Muscle of arm (tissue), 12 donors: ENCODE results near the gene LEAP2. TPM values are rescaled to one million over a fixed set of nuclear protein-coding genes. Genes with fewer than 3 reads are reported as not detected.
"Not testable (repeated sequence)": the region's sequence is repeated elsewhere in the genome, so short reads cannot be mapped to it uniquely, and the experiment has no call there.

Source experiments
- DNase-seq: peaks from one replicate; pipeline ENCODE4 v3.0.0-alpha.2; 2013
- polyA plus RNA-seq, 12 donors: library from polyadenylated mRNA; unstranded; fragments of 120-200 nt; gene quantifications; one replicate each; pipeline ENCODE4 v1.2.1, GENCODE V29; 2013; ENCODE audit not compliant: insufficient read length in 12 of 12

The LEAP2 gene
- polyA plus RNA-seq, 12 donors, result 0.92 to 4.0 (median 2.3) TPM; not detected in 2

DNA sequence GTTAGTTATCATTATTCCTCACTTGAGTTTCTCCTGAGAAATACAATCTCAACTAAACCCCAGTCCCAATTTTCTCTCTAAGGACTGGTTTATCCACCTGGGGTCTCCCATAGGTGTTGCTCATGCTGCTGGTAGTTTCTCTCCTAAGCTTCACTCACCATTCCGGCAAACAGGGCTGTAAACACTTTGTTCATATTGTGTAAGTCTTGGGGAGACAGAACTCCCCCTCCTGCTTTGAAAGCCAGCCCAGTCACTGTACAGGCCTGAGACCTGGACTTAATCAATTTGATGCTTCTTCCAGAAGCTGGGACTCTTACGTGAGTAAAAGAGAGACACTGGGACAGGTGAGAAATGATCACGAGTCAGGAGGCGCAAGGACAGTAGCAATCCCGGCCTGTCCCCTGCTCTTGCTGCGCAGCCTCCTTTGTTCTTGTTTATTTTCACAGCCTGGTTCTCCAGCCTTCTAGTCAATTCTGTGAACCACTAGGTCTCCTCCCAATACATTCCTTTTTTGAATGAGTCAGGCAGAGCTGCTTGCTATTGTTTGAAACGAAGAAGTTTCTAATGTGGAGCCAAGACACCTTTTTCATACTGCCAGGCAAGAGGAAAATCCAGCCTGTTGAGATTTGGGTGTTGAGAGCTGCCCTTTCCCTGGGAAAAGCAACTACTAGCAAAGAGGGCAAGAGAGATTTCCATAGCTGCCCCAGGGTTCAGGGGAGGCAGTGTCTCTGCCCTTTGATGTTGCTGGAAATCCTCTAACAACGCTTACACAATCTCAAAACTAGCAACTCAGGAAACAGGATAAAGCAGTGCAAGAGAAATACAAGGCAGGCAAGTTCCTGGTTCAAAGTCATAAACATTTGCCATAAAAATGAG lies 33.8 kb upstream of the LEAP2 start:
- no peak for DNase-seq

DNA sequence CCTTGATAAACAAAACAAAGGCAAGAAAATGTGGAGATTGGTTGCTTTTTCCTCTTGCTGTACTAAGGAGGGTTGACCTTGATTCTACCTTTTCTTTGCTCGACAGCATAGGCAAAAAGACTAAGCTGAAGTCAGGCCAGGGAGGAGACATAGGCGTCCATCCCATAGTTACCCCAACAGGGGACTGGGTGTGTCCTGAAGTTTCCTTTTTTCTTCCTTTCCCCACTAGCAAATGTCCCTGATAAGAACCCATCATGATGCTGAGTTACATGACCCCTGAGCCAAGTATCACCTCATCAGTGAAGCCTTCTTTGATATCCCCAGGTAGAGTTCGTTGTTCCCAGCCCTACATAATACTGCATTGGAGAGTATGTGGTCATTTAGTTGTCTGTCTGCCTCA lies 33.2 kb upstream of the LEAP2 start:
- DNase-seq, result no peak

DNA sequence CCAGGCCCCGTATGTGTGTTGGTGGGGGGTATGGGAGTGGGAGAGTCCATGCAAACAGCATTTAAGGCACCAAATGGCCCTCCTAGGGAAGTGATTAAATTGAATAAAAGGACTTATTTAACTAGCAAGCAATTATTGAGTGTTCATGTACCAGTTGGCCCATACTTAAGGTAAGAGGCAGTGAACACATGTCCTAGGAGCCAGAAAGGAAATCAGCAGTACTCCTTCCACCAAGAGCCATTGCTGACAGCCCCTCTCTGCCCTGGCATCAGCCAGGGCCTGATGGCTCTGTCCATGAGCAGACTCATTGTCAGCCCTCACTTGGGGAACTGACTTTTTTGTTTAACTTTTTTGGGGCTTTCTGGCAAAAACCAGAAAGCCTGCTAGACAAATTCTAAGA lies 32.6 kb upstream of the LEAP2 start:
- DNase-seq, result no peak

DNA sequence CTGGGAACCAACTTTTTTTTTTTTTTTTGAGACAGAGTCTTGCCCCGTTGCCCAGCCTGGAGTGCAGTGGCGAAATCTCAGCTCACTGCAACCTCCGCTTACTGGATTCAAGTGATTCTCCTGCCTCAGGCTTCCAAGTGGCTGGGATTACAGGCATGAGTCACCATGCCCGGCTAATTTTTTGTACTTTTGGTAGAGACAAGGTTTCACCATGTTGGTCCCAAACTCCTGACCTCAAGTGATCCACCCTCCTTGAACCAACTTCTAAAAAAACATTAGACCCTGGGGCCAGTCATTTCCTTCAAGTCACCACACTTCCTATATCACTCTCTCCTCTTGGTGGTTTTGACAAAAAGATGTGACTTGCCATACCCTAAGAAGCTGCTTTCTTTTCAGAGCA lies 32.2 kb upstream of the LEAP2 start:
- DNase-seq, result no peak

DNA sequence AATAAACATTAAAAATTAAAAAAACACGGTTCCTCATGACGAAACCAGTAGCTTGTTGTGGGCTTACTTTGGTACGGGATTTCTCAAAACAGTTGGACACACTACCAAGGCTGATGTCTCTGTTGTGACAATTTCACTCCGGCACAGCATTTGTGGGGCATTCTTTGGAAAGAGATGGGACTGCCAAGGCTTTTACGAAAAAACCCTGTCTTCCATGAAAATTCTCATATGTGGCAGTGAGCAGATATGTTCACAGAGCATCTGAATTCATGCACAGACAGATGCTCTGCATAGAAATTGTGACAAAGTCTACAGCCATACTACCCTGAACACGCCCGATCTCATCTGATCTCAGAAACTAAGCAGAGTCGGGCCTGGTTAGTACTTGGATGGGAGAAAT lies 25.2 kb upstream of the LEAP2 start:
- no peak for DNase-seq

DNA sequence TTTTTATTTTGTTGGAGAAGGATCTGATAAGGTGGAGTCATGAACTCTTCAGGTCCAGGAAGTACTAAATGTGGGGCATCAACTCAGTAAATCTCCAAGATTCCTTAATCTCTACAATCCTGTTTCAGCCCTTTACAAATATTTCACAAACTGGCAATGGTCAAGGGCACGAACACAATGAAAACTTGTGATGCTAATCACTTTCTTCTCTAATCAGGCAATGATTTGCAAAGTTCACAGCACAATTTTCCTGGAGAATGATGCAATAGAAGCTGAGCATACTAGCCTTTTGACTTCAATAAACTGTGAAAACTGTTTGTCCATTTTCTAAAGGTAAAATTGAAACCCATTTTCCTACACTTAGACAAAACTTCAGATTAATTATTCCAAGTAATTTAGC lies 24.1 kb upstream of the LEAP2 start:
- no peak for DNase-seq

DNA sequence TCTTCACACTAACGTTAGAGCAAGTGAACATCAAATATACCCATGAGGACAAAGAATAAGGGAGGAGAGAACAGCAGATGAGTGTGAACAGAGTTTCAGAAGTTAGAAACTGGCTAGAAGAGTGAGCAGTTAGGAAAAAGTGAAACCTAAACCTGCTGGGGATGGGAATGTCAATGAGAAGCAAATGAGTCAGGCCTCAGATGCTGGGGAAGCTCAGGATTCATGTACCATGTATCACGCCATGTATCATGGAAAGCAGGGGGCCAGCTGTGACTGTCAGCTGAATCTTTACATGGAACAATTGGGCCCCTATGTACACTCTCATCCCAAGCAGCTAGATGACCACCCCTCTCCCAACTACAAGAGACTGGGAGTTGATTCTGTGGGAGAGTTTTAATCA lies 23.4 kb upstream of the LEAP2 start:
- no peak for DNase-seq

DNA sequence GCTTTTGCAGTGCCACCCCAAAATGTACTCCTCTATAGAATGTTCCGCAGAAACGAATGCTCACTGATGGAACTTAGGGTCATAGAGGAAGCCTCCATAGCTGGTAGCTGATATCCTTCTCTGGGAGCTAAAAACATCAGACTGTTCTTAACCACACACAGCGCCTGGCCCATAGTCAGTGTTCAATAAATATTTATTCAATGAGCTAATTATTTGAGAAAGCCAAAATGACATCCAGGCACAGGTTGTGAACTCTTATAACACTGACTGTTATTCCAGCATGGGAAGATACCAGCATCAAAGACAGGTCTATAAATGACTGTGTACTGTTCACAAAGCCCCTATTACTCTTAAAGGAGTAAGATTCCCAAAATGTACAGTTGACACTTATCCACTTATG lies 20.1 kb upstream of the LEAP2 start:
- no peak for DNase-seq

DNA sequence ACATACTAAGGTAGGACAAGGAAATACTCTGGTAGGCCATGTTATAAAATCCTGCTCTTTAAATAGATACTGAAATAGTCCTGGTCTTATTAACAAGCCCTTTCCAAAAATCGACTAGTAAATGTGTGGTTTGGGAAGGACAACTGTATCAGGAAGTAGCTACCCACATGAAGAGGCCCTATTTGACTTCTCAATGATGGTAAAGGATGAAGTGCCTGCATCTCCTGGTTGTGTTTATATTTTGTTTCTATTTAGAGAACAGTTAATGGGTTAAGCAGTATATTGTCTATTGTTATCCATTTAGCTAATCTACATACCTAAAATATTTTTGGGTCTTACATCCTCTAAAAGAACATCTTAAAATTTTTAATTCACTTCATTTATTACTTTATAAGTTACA lies 19.7 kb upstream of the LEAP2 start:
- no peak for DNase-seq

DNA sequence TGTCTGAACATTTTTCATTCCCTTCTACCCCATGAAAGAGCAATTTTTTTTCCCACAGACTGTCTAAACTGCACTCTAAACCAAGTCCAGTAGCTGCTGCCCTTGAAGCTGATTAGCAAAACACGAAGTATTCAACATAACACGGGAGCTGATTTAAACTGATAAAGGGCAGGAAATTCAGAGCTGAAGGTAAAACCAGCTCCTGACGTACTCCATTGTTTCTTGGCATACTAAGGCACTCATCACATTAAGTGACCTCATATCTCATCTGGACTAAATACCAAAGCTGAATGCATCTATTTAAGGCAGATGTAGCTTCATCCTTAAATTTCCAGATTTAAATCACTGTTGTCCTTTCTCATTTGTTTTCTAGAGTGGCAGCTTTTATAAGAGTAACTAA lies 19.2 kb upstream of the LEAP2 start:
- no peak for DNase-seq

DNA sequence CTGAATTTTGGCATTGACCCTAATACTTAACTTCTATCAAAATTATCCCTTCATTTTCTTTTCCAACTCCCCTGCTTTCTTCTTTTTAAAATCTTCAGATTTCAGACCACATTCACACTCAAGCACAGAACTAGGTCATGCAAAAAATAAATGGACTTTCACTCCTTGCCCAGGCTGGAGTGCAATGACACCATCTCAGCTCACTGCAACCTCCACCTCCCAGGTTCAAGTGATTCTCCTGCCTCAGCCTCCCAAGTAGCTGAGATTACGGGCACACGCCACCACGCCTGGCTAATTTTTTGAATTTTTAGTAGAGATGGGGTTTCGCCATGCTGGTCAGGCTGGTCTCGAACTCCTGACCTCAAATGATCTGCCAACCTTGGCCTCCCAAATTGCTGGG lies 18.5 kb upstream of the LEAP2 start:
- not testable (repeated sequence) for DNase-seq

DNA sequence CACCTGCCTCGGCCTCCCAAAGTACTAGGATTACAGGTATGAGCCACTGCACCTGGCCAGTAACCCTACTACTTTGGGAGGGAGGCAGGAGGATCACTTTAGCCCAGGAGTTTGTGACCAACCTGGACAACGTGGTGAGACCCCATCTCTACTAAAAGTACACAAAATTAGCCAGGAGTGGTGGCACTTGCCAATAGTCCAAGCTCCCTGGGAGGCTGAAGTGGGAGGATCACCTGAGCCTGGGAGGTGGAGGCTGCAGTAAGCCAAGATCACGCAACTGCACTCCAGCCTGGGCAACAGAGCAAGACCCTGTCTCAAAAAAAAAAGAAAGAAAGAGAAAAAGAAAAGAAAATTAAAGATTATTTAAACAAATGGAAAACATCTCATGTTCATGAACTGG lies 17.5 kb upstream of the LEAP2 start:
- DNase-seq, result no peak

DNA sequence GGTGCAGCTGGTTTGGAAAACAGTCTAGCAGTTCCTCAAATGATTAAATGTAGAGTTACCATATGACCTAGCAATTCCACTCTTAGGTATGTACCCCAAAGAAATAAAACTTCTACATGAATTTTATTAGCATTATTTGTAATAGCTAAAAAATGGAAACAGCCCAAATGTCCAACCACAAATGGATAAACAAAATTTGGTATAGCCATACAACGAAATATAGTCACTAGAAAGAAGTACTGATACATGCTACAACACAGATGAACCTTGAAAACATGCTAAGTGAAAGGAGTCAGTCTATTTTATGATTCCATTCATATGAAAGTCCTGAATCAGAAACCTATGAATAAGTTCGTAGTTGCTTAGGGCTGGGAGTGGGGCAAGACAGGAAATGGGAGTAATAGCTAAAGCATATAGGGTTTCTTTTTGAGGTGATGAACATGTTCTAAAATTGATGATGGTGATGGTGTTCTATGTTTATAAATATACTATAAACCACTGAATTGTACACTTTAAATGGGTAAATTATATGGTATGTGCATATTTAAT lies 13.5 kb upstream of the LEAP2 start:
- DNase-seq, result no peak

DNA sequence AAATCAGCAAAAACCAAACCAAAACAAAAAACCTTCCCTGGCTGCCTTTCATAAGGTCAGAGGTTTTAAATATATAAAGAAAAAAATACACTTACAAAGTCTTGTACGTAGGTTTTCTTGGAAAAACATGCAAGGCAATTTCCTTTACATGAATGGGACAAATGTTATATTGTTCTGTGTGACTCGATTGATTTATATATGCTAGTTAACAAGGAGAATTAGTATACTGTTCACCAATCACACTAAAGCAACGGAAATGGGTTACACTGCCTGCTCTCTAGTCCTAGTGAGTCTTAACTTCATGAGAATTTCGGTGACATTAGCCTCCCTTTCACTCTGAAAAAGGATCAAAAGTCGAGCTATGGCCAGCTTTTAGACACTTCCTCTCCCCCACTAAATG lies 12.7 kb upstream of the LEAP2 start:
- no peak for DNase-seq

DNA sequence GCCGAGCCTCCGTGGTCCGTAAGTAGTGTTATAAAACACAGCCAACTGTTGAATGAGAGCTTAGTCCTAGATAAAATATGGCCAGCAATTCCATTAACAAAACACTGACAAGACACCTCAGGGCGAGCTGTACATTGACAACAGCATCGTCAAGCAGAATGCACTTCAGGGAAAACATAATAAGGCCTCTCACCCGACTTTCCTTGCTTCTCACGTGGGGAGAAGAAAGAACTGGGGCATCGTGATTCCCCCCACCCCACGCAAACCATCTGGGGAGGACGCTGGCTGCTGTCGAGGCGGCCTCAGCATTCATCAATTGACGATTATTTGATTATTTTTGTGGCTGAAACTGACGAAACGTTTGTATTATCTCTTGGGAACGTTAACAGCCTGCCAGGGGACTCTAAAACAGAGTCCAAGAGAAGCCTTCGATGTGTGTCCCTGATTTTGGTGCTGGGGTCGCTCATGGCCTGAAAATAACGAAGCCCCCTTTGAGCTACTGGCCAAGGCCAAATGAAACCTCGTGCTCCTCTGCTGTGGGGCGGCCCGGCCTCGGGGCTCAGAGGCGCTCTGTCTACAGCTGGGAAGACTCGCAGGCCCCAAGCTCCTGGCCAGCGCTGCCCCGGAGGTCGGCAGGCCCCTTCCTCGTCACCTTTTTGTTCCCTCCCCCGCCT lies 7.7 kb upstream of the LEAP2 start:
- no peak for DNase-seq

DNA sequence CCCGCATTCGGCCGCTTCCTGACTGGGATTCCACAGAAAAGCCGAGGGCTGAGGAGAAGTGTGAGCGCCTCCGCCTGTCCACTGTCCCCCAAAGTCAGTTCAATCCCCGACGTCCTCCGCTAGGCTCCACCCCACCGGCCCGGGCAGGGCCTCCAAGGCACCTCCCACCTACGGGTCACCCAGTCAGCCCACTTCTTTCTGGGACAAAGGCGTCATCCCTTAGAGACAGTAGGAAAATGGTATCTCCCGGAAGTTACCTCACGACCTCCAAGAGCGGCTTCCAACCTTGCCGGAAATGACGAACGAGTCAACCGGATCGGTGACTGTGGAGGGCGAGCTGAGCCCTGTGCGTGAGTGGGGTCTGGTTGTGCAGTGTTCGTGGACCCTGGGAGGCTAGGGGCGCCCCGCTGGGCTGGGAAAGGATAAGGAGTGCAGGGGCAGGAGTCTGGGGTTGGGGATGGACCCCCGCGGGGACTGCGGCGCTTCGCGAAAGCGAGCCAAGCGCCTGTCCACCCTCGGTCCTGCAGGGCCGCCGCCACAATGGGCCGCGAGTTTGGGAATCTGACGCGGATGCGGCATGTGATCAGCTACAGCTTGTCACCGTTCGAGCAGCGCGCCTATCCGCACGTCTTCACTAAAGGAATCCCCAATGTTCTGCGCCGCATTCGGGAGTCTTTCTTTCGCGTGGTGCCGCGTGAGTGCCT lies 7.0 kb upstream of the LEAP2 start, which contains the start of the genes GDF9 and UQCRQ:
Gene GDF9 (minus strand): TSS at position 128 of the 704 bp plus-strand sequence. CDS start 1,936 bp downstream, outside the sequence.
Gene UQCRQ (plus strand): TSS at position 301 of the 704 bp plus-strand sequence. CDS start 240 bp downstream, at position 541.
- DNase-seq, result peak; percentile 99

DNA sequence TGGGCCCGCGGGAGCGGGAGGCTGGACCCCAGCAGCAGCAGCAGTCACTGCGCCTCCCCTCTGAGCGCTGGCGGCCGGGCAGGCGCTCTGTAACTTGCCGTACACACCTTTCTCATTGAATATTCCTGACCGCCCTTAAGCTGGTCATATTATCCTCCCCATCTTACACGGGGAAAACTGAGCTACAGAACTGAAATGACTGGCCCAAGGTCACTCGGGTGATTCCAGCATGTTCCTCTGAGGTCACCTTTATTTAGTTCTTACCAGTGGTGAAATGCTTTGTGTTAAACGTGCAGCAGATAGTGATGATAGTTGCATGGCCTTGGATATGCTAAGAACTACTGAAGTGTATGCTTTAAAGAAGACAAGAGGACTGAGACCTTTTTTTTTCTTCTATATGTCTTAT lies 6.4 kb upstream of the LEAP2 start:
- no peak for DNase-seq

DNA sequence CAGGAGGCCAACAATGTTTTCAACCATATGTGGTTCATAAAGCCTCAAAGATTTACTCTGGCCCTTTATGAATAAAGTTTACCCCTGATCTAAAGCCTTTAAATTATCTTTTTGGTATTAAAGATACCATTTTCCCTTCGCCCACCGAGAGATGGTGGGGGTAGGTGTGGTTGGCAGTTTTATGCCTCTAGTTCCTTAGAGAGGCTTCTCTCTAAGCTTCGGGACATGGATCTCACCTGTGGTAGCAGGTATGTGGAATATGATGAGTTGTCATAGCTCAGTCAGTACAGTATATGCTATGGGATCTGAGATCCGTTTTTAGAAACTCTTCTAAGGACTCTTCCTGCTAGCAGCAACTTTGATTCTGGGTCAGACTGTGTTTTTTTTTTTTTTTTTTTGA lies 4.7 kb upstream of the LEAP2 start:
- DNase-seq, result no peak

DNA sequence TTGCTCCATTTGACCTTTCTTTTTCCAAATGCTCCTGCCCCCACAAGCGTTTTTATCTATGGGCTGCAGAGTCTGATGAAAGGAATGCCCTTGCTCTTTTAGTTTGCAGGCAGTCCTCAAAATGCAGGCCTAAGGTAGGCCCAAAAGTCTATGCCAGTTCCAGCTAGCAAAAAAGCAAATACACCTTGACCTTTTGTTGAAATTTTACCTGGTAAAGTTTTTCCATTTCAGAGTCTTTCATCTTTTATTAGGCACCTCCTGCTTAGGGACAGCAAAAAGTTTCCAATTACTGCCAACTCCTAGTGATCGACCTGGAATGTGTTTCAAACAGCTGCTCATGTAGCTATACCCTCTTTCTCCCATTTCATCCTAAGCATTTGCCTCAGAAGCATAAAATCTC lies 2.7 kb upstream of the LEAP2 start:
- no peak for DNase-seq

DNA sequence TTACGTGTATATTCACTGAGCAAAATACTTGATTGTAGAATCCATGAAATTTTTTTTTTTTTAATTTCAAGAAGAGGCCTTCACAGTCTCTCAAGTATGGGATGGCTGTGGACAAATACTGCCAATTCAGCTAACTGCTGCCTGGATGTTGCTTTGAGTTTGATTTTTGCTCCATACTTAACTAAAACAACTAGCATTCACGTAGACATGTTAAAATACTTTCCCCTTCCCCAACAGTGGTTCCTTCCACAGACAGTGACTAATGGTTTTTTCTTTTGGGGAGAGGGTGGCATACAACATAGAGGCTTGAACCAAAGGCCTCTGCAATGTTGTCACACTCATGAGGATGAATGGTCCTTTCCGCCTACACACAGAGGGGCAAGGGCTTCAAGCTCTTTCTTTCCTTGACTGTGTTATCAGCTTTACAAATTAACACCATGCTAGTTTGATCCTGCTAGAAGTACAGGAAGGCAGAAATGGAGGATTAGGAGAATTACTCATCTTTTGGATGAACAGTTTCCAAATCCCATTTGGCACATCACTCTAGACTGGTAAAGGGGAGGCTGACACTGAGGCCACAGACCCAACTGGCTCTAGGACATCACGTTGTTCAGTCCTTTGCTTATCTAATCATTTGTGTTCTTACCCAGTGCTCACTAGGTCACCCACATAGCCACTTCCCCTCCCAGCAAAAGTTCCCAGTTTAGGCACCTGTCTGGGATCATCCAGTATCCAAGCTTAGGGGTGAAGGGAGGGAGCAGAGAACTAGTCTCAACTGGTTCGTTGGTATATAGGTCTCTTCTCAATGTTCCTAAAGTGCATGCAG lies 1.8 kb upstream of the LEAP2 start:
- DNase-seq, result no peak

DNA sequence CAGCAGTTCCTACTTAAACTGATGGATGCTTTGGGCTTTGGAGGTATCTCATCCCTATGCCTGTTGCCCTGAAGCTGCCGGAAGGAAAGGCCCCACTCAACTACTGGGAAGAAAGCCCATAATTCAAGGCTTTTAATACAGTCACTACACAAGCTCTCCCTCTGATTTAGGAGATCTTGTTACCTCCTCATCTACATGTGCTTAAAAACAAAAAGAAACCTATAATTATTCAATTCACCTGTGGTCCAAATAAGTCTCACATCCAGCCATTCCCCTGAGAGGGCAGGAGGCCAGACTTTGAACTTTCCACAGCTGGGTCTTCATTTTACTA lies 715 bp upstream of the LEAP2 start:
- no peak for DNase-seq

DNA sequence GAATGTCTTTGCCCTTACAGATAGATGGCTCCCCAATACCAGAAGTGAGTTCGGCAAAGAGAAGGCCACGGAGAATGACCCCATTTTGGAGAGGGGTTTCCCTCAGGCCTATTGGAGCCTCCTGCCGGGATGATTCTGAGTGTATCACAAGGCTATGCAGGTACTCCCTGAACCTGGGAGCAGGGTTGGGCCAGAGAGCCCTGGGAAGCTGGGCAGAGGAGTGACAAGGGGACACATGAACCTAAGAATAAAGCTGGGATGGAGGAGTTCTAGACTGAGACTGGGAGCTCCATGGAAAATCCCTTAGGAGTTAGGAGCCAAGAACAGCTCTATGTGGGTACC lies 433 bp downstream of the LEAP2 start:
- DNase-seq, result no peak
